H9 (cell line): ENCODE measurements around the gene NAA10. TPM values are rescaled to one million over a fixed set of nuclear protein-coding genes. Genes with fewer than 3 reads are reported as not detected.

ENCODE experiments used
- DNase-seq: peaks from one replicate; pipeline ENCODE4 v3.0.0-alpha.2; 2017
- H2AFZ ChIP-seq: one replicate; pipeline ENCODE4 v1.6.1; 2013; ENCODE audit warnings: mild to moderate bottlenecking, low read length, control low read depth, moderate library complexity
- H2AK5ac ChIP-seq: 2 replicates; pipeline ENCODE4 v1.6.1; 2013; ENCODE audit warnings: low read length, control low read depth, mixed read lengths; ENCODE audit not compliant: insufficient read length
- H2BK120ac ChIP-seq: one replicate; pipeline ENCODE4 v1.6.1; 2013; ENCODE audit warnings: low read depth, mild to moderate bottlenecking, low read length, control low read depth, inconsistent platforms; ENCODE audit not compliant: poor library complexity, severe bottlenecking
- H2BK12ac ChIP-seq: 2 replicates; pipeline ENCODE4 v1.6.1; 2013; ENCODE audit warnings: low read length, control low read depth, mixed read lengths, low read depth; ENCODE audit not compliant: insufficient read length
- H2BK15ac ChIP-seq: 2 replicates; pipeline ENCODE4 v1.6.1; 2013; ENCODE audit warnings: low read depth, low read length, control low read depth
- H2BK20ac ChIP-seq: one replicate; pipeline ENCODE4 v1.6.1; 2013; ENCODE audit warnings: low read depth, mild to moderate bottlenecking, low read length, control low read depth, inconsistent platforms; ENCODE audit not compliant: poor library complexity, severe bottlenecking
- H2BK5ac ChIP-seq: 2 replicates; pipeline ENCODE4 v1.6.1; 2013; ENCODE audit warnings: low read length, control low read depth, mixed read lengths; ENCODE audit not compliant: insufficient read length
- H3K14ac ChIP-seq: 2 replicates; pipeline ENCODE4 v1.6.1; 2013; ENCODE audit warnings: low read length, control low read depth; ENCODE audit not compliant: insufficient read depth
- H3K18ac ChIP-seq: 2 replicates; pipeline ENCODE4 v1.6.1; 2013; ENCODE audit warnings: low read depth, mild to moderate bottlenecking, mixed read lengths, low read length, control low read depth; ENCODE audit not compliant: insufficient read length
- H3K23ac ChIP-seq: 2 replicates; pipeline ENCODE4 v1.6.1; 2013; ENCODE audit warnings: low read length, control low read depth, mixed read lengths, low read depth; ENCODE audit not compliant: insufficient read length
- H3K23me2 ChIP-seq: 2 replicates; pipeline ENCODE4 v1.6.1; 2013; ENCODE audit warnings: low read depth, mild to moderate bottlenecking, mixed read lengths, low read length, control low read depth; ENCODE audit not compliant: insufficient read length, poor library complexity, severe bottlenecking
- H3K27ac ChIP-seq: 2 replicates; pipeline ENCODE4 v1.5.1; 2013; ENCODE audit warnings: low read length, control low read depth, mixed read lengths, low read depth; ENCODE audit not compliant: insufficient read length
- H3K27me3 ChIP-seq: 2 replicates; pipeline ENCODE4 v1.6.1; 2013; ENCODE audit warnings: low read length, control low read depth, inconsistent platforms; ENCODE audit not compliant: insufficient read depth
- H3K4ac ChIP-seq: 2 replicates; pipeline ENCODE4 v1.6.1; 2013; ENCODE audit warnings: low read depth, mild to moderate bottlenecking, control low read depth, inconsistent platforms, low read length, moderate library complexity
- H3K4me1 ChIP-seq: 2 replicates; pipeline ENCODE4 v1.6.1; 2013; ENCODE audit warnings: low read length, control low read depth, inconsistent platforms; ENCODE audit not compliant: insufficient read depth
- H3K4me2 ChIP-seq: 2 replicates; pipeline ENCODE4 v1.6.1; 2013; ENCODE audit warnings: low read length, control low read depth, mixed read lengths; ENCODE audit not compliant: insufficient read length, insufficient read depth
- H3K56ac ChIP-seq: 2 replicates; pipeline ENCODE4 v1.6.1; 2013; ENCODE audit warnings: low read depth, mild to moderate bottlenecking, mixed read lengths, low read length, control low read depth; ENCODE audit not compliant: insufficient read length
- H3K79me1 ChIP-seq: 2 replicates; pipeline ENCODE4 v1.6.1; 2013; ENCODE audit warnings: low read depth, mild to moderate bottlenecking, moderate library complexity, low read length, control low read depth, inconsistent platforms; ENCODE audit not compliant: insufficient read depth, poor library complexity, severe bottlenecking
- H3K79me2 ChIP-seq: 2 replicates; pipeline ENCODE4 v1.6.1; 2013; ENCODE audit warnings: low read length, control low read depth, inconsistent platforms; ENCODE audit not compliant: insufficient read depth
- H3K9ac ChIP-seq: 2 replicates; pipeline ENCODE4 v1.6.1; 2013; ENCODE audit warnings: low read length, control low read depth, mixed read lengths; ENCODE audit not compliant: insufficient read length; ENCODE audit errors: extremely low read depth
- H3K9me3 ChIP-seq: one replicate; pipeline ENCODE4 v1.6.1; 2013; ENCODE audit warnings: low read depth, low read length, inconsistent platforms; ENCODE audit not compliant: control insufficient read depth
- H3T11ph ChIP-seq: one replicate; pipeline ENCODE4 v1.6.1; 2013; ENCODE audit warnings: mild to moderate bottlenecking, low read length, control low read depth, inconsistent platforms
- H4K20me1 ChIP-seq: one replicate; pipeline ENCODE4 v1.6.1; 2013; ENCODE audit not compliant: control insufficient read depth, insufficient read length, insufficient read depth
- H4K5ac ChIP-seq: 2 replicates; pipeline ENCODE4 v1.6.1; 2013; ENCODE audit warnings: low read depth, mild to moderate bottlenecking, mixed read lengths, low read length, control low read depth; ENCODE audit not compliant: insufficient read length
- H4K8ac ChIP-seq: replicated peaks from 2 replicates; pipeline ENCODE4 v1.6.1; 2013; ENCODE audit warnings: low read length, control low read depth, mixed read lengths, low read depth; ENCODE audit not compliant: insufficient read length
- H4K91ac ChIP-seq: 2 replicates; pipeline ENCODE4 v1.6.1; 2013; ENCODE audit warnings: low read depth, mild to moderate bottlenecking, moderate library complexity, mixed read lengths, low read length, control low read depth; ENCODE audit not compliant: insufficient read length
- H3K27ac Mint-ChIP-seq, 3 experiments: 2 replicates in 2 of 3; 3 replicates in 1 of 3; pipeline ENCODE4 v1.8.0; 2020 to 2021; ENCODE audit warnings: mixed read lengths in 3 of 3, mild to moderate bottlenecking in 1 of 3, moderate library complexity in 1 of 3
- H3K27me3 Mint-ChIP-seq: 2 replicates; pipeline ENCODE4 v1.8.0; 2021; ENCODE audit warnings: low read depth, mild to moderate bottlenecking, moderate library complexity, mixed read lengths
- H3K36me3 Mint-ChIP-seq, 3 experiments: 2 replicates in 2 of 3; 3 replicates in 1 of 3; pipeline ENCODE4 v1.8.0; 2020 to 2021; ENCODE audit warnings: low read depth in 3 of 3, mixed read lengths in 3 of 3; ENCODE audit not compliant: insufficient read depth in 1 of 3
- H3K4me1 Mint-ChIP-seq, 2 experiments: 2 replicates each; pipeline ENCODE4 v1.8.0; 2020; ENCODE audit warnings: mixed read lengths in 2 of 2
- H3K4me3 Mint-ChIP-seq, 2 experiments: 2 replicates in 1 of 2; 3 replicates in 1 of 2; pipeline ENCODE4 v1.8.0; 2020 to 2021; ENCODE audit warnings: mild to moderate bottlenecking in 2 of 2, mixed read lengths in 2 of 2, moderate library complexity in 1 of 2
- H3K9me3 Mint-ChIP-seq, 2 experiments: 2 replicates in 1 of 2; 3 replicates in 1 of 2; pipeline ENCODE4 v1.8.0; 2020; ENCODE audit warnings: mild to moderate bottlenecking in 2 of 2, mixed read lengths in 2 of 2, moderate library complexity in 1 of 2
- CTCF ChIP-seq: fragments of 200-600 bp; sonication (generic); conservative IDR thresholded peaks from 3 replicates; pipeline ENCODE4 v1.8.0; 2021; ENCODE audit warnings: antibody characterized with exemption, mild to moderate bottlenecking
- WGBS: extraction: QIAGEN DNeasy Blood & Tissue Kit; methylation state at CpG from one replicate; pipeline ENCODE4 v1.1.7; 2013; ENCODE audit warnings: missing lambda C conversion rate, low lambda C conversion rate, mixed read lengths; ENCODE audit not compliant: insufficient read length; ENCODE audit errors: extremely low coverage; 5-methylcytosine and 5-hydroxymethylcytosine counted together
- total RNA-seq: library from RNA; stranded (reverse); gene quantifications from 2 replicates; pipeline ENCODE4 v1.2.1, GENCODE V29; 2021

The NAA10 gene
- total RNA-seq, 1 experiment from 2014 or later = 101 TPM

GRCh38 chrX:153965406-153965805 is 30.6 kb upstream of the NAA10 start:
- no peak overlapping the region for H2BK20ac ChIP-seq
- no peak overlapping the region for H4K8ac ChIP-seq
- H3K4me1 ChIP-seq = peaks cover 4% of the 10 kb centered on the region; the same call in 1 of the 2 replicates
- peaks cover 34 to 67% (median 52%) of the 10 kb centered on the region in 3 experiments for H3K36me3 Mint-ChIP-seq
- no peak overlapping the region for H3K14ac ChIP-seq
- no peak overlapping the region for H3K4ac ChIP-seq
- no peak overlapping the region for H3K56ac ChIP-seq
- no peak overlapping the region for H3K23ac ChIP-seq
- no peak overlapping the region for H3K18ac ChIP-seq
- H3K4me1 Mint-ChIP-seq = peaks cover 29 to 38% of the 10 kb centered on the region in 2 experiments
- no peak overlapping the region for H2AFZ ChIP-seq
- H2AK5ac ChIP-seq = no peak overlapping the region
- H3K27ac Mint-ChIP-seq = peak overlapping the region in 2 of 3 experiments; percentile 36 to 70; a peak in 3 of 7 replicates
- H3K23me2 ChIP-seq = peaks cover 13% of the 10 kb centered on the region
- peaks cover 1% of the 10 kb centered on the region; the same call in 1 of the 2 replicates for H3K27me3 Mint-ChIP-seq
- H3K9me3 Mint-ChIP-seq = peaks cover 0 to 3% of the 10 kb centered on the region in 2 experiments; a peak in 1 of 5 replicates
- no peak overlapping the region for H2BK12ac ChIP-seq
- no peak overlapping the region for H2BK120ac ChIP-seq
- H4K91ac ChIP-seq = no peak overlapping the region
- TF ChIP-seq CTCF = no peak
- no peak overlapping the region for H3K4me3 Mint-ChIP-seq
- no peak overlapping the region for H4K5ac ChIP-seq
- H2BK15ac ChIP-seq = no peak overlapping the region
- H4K20me1 ChIP-seq = no peaks in the 10 kb centered on the region
- H3K9ac ChIP-seq = no peak overlapping the region
- WGBS = no CpG with 5 or more reads among the region's 5 CpGs
- H3K79me2 ChIP-seq = peaks cover 50% of the 10 kb centered on the region; the same call in 1 of the 2 replicates
- no peak for DNase-seq
- no peak overlapping the region for H3K4me2 ChIP-seq
- no peak overlapping the region for H3T11ph ChIP-seq
- H3K9me3 ChIP-seq = no peaks in the 10 kb centered on the region
- H3K27me3 ChIP-seq = no peaks in the 10 kb centered on the region
- H3K79me1 ChIP-seq = peaks cover 5% of the 10 kb centered on the region
- H3K27ac ChIP-seq = no peak overlapping the region
- no peak overlapping the region for H2BK5ac ChIP-seq
